Muscle of back (tissue), 11 donors: Measurements from ENCODE around the gene KAZN. TPM values are rescaled to one million over a fixed set of nuclear protein-coding genes. Genes with fewer than 3 reads are reported as not detected.

Source experiments
- DNase-seq, 3 donors: peaks; one replicate each; pipeline versions ENCODE4 v3.0.0 to v3.0.0-alpha.2; 2013
- polyA plus RNA-seq, 10 donors: library from polyadenylated mRNA; unstranded; fragments of 120-200 nt; gene quantifications; one replicate each; pipeline ENCODE4 v1.2.1, GENCODE V29; 2013; ENCODE audit not compliant: insufficient read length in 10 of 10

The KAZN gene
- polyA plus RNA-seq, 10 donors = 10.8 to 16.9 (median 13.7) TPM

DNA sequence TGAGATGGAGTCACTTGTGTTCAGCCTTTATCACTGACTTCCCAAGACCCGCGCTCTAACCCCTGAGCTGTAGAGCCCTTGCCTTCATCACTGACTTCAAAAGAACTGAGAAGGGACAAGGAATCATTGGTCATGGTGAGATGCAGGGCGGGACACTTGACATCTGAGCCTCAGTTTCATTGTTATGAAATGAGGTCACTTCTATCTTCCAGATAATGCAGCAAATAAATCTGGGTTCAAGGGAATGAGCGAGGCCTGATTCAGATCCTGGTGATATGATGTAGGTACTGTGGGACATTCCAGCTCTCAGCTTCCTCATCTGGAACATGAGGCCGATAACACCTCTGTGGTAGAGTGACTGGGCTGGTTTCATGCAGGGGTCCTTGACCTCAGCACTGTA is 13.8 kb downstream of the KAZN start:
- DNase-seq = no peak

DNA sequence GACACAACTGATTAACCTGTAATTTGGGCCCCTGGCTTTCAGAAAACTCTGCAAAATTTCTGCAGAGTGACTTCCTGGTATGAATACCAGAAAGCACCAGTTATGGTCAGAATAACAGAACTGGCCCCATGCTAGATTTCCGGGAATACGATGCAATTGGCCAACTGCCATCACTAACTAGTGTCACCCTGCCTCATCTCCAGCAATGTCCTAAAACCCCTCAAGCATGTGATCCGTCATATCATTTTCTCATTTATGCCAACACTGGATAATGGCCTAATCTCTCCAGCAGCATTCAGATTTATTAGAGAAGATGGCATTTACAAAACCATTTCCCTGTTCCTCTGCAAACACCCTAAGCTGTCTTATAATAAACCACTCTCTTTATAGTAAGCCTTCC is 15.4 kb downstream of the KAZN start:
- no peak for DNase-seq

DNA sequence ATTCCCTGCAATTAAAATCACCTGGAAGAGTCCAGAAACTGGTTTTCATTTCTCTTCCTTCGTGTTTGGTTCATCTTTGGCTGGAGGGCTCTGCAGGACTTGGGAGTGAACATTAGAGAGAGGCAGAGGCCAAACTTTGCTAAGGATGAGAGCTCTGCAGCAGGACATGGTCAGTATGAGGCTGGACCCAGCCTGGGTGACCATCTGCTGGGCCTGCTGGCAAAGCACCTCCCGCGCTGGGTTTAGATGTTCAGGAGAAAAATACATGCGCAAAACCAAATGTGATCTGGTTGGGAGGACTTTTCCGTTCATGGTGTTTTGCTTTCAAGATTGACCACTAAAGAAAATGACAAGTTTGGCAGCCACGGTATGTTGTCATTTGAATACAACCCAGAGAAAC is 15.9 kb downstream of the KAZN start:
- DNase-seq = no peak

DNA sequence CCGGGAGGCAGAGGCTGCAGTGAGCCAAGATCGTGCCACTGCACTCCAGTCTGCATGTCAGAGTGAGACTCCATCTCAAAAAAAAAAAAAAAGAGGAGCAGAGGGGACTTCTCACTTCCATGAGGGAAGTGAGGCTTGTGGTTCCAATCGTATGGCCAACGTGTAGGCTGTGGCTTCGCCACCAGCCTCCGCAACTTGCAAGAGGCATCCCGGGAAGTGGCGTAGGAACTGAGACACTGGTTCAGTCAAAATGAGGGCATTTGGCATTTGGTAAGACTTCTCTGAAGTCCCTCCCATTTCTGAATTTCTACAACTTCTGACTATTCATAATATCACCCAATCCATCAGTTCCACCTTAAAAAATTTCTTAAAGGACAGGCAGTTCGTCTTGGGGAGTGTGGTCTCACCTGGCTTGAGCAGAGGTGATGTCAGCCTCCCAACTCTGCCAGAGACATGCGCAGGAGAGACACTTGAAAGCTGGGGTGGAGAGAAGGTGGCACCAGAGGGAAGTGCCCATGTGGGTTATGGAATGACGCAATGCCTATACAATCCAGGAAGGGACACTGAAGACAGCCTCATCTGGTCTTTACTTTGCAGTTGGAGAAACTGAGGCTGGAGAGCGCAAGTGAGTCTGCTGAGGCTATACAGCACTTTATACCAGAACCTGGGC is 17.2 kb downstream of the KAZN start:
- DNase-seq = no peak

DNA sequence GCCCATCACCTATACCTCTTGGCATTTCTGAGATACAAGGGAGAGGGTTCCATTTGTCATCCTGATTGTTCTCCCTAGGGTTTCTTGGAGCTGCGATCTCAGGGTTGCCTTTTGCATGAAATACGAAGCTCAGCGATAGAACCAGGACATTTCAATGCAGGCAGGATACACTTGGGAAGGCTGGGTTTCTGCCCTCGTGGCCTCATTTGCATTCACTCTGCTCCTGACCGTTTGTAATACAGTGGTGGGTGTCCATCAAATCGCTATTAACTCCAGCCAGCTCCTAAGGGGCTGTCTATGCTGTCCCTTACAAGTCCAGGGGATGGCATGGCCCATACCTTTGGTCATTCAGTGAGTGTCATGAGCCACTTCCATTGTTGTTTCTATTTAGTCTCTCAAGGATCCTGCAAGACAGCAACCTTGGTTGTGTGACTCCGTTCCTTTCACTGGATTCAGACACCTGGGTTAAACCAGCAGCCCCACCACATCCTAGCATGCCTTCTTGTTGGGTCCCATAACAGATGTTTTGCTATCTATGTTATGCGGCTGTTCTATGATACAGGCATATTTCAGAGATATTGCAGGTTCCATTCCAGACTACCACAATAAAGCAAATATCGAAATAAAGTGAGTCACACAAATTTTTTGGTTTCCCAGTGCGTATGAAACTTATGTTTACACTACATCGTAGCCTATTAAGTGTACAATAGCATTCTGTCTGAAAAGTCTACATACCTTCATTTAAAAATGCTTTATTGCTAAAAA is 18.3 kb downstream of the KAZN start:
- no peak for DNase-seq

DNA sequence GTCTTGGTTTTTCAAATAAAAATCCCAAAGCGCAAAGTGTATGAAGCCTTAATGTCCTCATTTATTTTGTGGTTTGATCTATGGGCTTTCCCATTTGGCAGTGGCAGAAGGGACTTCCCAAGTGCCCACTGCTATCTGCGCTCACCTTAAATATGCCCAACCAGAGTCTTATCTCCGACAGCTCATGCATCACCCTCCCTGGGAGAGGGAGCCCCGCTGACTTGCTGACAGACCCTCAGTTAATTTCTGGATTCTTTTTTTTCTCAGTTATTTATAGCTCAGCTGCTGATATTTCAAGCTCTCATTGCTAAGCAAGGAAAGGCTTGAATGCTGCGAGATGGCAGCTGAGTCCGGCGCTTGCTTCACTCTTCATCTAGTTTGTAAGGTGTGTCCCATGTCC is 19.3 kb downstream of the KAZN start:
- DNase-seq = no peak

DNA sequence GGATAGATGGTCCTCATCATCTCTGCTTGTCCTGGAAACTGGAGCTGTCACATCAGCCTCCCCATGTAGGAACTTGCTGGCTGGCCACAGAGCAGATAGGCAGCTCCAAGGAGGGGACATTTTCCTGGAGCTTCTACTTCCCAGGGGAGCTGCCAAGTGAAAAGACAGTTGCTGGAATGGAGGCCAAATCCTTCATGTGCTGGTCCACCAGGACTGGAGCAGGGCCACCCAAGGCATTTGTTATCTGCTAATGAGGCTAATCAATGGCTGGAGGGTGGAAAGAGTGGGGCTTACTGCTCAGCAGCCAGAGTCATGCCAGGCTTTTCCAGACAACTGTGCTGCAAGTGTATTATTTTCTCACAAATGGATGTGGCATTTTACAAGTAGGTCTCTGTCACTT is 22.5 kb downstream of the KAZN start:
- DNase-seq = no peak

DNA sequence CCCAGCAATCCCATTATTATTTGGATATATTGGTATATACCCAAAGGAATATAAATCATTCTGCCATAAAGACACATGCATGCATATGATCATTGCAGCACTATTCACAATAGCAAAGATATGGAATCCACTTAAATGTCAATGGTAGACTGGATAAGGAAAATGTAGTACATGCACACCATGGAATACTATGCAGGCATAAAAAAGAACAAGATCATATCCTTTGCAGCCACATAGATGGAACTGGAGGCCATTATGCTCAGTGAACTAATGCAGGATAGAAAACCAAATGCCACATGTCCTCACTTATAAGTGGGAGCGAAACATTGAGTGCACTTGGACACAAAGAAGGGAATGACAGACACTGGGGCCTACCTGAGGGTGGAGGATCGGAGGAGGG is 24.6 kb downstream of the KAZN start:
- no peak for DNase-seq

DNA sequence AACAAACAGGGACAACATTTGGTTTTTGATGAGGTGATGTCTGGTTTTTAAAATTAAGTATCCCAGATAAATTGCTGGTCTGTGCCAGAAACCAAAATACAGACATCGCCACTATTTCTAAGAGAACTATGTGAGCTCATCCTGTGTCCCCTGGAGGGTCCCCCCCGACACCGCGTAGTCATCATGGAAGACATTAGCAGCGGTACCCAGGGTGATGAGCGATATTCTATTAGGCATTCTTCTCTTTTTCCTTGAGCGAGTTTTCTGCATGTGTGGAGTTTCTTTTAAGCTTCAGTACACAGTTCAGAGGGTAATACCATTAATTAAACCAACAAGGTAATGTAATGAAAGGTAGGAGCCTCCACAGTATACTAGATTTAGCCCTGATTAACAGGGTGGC is 26.5 kb downstream of the KAZN start:
- no peak for DNase-seq

DNA sequence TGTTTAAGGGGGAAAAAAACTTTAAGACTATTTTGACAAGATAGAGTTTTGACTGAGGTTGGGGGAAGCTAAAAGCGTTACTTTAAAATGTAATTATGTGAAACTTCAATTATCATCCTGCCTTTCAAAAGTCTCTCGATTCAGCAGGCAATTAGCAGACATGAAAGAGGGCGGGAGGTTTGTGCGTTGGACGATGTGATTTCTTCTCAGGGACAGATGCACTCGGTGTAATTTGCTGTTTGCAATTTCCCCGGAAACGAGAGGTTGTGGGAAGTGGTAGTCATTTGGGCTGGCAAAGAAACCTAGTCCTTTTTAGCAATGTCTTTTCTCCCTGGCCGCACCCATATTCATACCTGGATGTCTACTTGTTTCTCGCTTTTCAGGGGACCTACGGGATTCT is 27.1 kb downstream of the KAZN start:
- DNase-seq = no peak

DNA sequence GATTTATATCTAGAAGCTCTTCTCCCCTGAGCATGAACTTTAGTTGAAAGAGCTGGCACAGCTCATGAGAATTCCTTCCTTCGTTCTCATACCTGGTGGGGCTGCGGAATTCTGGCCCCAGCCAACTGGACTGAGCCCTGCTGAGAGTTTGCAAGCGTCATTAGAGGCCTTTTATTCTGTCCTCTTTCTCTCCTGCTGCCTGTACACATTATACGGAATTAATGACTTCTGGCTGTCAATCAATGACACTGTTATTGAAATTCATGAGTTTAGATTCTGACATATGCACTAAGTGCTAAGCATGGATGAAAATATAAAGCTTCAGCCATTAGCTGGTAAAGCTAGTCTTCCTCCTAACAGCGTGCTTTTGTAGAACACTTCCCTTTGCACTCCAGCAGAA is 27.5 kb downstream of the KAZN start:
- DNase-seq = no peak

DNA sequence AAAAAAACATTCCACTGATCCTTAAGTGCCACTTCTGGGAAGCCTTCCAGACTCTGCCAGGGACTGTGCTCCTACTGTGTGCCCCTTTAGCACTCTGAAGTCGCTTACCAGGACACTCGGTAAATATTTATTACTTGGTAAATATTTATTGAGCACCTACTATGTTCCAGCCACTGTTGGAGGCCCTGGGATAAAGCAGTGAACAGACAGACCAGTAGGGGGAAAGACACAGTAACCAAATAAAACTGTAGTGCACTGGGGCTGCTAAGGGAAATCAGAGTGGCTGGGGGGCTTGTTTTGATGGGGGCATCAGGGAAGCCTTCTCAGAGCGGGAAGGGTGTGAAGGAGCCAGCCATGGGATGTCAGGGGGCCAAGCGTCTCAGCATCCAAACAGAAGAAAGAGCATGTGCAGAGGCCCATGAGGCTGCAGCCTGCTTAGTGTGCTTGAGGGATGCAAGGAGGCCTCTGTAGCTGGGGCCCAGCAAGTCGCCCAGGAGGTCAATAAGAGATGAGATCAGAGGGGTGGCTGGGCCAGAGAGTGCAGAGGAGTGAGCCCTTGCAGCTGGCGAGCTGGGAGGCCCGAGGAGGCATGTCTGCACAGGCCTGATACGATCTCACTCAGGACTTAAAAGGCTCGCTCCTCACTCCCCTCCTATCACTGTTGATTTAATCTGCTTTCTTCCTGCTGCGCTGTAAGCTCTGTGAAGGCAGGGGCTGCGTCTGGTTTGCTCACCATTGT is 28.6 kb downstream of the KAZN start:
- DNase-seq = peak in 2 of 3 donors; percentile 12 to 56

DNA sequence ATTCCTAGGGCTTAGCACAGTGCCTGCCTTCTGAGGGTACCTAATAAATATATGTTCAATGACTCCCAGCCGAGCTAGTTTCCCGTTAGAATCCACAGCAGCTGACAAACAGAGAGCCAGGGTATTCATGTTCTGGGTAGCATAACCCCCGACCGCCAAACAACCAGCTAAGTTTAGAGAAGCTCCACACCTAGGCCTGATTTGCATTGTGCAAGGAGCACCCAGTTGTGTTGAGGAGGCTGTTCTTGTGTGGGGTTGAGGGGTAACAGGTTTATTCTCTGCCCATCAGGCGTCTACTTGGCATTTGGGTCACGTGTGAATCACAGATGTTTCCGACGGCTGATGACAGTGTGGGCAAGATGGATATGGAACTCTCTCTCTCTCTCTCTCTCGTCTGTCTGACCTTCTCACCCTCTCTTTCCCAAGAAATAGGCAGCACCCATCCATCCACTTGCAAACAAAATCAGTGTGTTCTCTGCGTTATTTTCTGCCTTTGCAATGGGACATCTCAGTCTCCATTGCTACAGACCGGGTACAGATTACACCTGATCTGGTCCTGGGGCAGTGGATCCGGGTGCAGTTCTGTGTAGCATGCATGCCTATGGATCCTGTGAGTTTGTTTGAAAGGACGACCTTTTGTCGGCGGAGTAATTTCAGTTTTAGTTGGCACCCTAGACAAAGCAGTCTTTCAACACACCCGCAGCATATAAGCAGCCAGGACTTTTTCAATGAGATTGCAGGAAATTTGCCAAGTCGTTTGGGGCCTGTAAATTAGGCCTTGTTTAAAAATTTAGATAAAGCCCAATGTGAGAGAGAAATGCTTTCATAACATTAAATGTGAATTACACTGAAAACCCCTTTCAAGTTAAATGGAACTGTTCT is 29.4 kb downstream of the KAZN start:
- peak in 2 of 3 donors; percentile 17 to 29 for DNase-seq

DNA sequence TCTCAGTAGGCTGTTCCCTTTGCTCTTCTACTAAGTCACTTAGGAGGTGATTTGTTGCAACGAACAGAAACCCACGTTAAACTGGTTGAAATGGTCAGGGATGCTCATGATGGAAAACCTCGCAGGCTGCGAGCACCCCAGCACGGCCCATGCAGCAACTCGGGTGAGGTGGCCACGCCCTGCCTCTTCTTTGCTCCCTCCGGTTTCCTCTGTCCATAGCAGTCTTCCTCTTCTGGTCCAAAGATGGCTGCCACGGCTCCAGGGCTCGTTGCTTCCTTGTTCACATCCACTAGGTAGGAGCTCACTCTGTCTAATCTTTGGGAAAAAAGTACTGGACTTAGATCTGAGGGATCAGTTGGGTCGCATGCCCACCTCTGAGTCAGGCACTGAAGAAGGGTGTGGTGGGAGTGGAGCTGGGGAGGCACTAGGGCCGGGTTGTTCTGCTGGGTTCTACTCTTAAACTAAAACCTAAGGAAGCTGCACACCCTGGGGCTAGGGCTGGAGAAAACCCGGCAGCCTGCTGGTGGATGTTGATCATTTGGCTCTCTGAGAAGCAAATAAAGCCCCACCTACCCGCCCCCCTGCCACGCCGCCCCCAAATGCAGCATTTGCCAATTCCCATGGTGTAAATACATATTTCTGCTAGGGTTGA is 31.0 kb downstream of the KAZN start:
- no peak for DNase-seq

DNA sequence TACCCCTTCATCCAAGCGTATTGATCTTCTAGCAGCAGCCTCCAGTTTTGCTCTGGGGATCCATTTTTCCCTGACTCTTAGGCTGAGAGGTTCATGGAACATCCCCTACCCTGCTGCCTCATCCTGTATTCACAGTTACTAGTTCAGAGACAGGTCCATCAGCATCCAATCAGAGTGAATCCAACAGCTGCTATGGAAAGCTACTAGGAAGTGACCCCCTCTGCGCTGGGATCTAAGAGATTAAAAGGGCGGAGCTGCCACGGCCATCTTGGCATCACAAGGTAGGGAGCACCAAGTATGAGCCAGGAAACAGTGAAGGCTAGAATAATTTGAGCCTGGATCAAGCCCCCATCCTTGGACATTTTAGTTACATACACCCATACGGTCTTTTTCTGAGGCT is 32.5 kb downstream of the KAZN start:
- no peak for DNase-seq

DNA sequence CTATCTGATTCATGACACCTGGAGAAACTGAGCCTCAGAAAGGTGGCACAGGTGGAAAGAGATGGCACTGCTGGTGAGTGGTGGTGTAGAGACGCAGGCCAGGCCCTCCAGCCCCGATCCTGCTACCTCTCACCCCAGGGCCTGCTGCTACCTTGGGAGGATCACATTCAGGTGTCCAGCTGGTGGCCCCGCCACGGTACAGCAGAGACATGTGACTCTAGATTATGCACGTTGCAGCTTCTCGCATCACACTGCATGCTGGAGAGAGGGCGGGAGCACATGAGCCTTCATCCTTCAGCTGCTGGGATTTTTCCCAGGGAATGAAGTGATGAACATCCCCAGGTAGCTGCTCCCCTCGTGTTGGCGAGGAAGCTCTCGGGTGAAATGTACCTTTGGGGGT is 32.9 kb downstream of the KAZN start:
- DNase-seq = no peak

DNA sequence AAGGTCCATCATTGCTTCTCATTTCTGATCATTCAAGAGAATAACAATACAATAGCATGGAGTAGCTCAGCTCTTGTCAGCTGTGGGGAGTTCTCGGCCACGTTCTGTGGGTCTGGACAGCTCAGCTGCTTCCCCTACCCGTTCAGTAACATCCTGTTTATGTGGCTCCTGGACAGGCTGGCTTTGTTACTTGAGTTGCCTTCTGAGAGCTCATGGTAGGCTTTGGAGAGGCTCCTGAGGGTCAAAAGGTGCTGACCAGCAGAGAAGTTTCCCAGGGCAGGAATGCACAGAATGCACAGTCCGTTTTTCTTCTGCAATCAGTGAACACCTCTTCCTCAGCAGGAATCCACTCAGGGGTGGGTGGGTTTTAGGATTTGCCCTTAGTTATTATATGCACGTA is 36.0 kb downstream of the KAZN start:
- no peak for DNase-seq

DNA sequence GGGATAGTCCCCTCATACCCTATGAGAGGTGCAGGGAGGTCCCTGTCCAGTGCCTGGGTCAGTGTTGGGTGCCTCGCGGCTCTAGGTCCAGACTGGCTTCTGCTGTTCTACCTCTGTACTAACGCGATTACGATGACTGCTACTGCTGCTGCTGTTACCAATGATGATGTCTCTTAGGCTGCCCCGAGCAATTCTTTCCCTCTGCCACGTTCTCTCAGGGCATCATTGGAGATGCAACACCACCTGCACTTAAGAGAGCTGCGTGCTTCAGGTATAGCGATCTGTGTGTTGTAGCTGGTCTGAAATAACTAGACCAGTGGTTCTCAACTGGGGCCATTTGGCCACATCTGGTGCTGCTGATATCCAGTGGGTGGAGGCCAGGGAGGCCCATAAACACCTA is 36.9 kb downstream of the KAZN start:
- no peak for DNase-seq

DNA sequence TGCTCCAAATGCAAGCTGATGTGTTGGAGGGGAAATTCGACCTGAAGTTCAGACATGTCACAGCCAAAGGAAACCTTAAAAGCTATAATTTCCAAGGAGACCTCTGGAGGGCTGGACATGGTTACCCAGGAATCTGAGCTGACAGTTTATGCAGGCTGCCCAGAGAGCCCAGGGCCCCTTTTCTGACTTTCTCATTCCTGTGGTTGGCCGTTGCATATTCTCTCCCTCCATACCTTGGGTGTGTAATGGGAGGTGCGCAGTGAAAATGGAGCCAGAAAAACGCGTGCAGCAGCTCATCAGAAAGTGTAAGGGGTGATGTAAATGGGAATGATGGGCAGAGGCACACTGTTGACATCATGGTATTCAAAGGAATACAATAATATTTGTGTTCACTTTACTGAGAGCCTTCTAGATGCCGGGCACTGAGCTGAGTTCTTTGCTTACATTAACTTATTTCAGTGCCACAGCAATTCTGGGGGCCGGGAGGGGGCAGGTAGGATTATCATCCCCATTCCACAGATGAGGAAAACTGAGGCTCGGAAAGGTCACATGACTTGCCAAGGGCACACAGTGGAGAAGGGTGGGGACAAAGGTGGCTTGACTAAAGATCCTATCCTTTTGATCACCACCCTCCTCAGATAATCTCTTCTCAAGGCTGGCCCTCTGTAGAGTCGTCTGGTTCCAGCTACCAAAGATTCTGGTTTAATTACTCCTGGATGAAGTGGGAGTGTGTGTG is 38.6 kb downstream of the KAZN start:
- DNase-seq = no peak

DNA sequence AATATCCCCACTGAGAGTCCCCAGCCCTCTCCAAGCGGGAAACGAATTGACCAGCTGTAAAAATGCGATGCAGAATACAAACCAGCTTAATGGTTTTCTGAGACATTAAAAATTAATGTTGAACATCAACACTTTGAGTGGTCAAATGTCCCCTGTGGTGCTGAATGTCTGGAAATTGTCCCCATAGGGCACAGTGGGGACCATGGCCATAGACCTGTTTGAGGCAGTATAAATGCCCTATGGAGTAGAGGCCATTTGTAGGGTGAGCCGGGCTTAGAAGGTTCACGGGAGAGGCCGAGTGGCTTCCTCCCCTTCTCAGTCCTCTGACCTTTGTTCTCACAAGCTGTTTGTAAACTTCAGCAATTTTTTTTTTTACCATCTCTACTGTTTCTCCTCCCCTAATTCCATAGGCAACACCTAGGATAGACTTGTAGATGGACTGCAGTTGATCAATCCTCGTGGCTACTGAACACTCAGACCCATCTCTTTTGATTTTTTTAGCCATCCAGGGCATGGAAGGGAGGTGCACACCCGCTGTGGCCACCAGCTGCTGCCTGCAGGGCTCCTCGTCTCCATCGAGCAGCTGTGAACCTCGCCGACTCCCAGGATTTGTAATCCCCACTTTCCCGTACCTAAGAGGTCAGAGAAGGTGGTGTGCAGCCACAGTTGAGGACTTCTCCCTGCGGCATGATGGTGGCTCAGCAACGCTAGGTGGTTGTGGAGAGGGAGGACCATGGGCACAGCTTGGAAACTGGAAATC is 41.0 kb downstream of the KAZN start:
- no peak for DNase-seq
